Kidney tubule cell (primary cell): ENCODE results near the gene HYAL1.
A peak's percentile ranks its signal among the peaks of the same experiment; 100 is the strongest.

Experiments used
- DNase-seq: peaks from one replicate; pipeline ENCODE4 v3.0.0-alpha.2; 2018; ENCODE audit warnings: low spot score

The HYAL1 gene

DNA sequence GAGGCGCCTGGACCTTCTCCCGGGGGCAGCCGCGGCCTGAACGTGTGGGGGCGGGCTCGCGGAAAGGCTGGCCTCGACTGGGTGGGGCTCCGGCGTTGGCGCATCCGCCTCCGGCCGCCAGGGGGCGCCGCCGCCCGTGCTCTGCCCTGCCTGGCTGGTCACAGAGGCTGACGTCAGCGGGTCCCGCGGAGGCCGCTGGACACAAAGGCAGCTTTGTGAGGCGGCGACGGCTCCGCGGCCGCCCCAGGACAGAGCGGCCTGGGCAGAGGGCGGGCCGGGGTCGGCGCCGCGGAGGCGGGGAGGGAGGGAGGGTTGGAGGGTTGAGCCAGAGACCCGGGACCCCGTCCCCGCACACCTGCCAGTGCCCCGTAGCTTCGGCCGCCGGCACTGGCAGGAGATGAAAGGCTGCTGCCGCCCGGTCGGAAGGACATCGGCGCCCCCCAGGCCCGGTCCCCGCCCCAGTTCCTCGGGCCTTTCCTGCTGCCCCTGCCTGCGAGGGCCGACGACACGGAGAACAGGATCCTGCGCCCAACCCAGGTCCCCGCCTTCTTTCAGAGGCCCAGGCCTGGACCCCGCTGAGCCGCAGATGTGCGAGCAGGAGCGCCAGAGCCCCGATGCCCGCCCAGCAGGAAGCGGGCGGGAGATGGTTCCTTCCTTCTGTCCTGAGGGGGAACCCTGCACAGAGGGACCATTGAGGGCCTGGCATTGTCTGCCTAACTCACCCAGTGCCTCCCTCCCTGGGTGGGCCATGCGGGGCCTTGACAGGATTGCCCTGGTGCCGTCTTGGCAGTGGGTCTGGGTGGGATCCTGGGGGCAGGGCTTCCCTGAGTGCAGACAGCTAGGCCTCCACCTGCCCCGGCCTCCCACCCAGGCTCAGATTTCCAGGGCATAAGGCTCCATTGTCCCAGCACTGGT is 43.1 kb downstream of the HYAL1 start:
- DNase-seq, result peak; percentile 92

DNA sequence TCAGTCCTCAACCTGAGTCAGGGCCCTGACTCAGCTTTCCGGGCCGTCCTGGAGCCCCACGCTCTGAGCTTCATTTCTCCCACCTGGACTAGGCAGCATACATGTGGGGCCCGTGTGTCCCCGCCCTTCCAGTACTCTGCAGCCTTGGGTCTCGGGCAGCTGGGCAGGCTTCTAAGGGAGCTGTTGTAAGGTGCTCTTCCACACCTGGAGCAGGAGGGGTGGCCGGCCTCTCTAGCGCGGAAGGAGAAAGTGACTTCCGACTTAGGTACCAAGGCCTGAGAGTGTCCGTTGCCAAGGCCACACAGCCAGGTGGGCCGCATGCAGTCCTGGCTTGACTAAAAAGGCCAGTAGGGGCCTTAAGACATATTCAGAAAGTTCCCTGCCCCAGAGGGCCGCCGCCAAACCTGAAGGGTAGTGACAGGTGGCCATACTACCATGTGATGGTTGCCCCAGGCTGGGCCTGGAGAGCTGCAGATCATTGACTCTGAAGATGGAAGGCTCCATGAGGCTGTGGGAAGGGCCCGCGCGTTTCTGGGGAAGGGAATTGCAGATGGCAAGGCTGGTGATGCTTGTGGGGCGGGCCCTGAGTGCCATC is 43.8 kb downstream of the HYAL1 start:
- DNase-seq, result no peak

DNA sequence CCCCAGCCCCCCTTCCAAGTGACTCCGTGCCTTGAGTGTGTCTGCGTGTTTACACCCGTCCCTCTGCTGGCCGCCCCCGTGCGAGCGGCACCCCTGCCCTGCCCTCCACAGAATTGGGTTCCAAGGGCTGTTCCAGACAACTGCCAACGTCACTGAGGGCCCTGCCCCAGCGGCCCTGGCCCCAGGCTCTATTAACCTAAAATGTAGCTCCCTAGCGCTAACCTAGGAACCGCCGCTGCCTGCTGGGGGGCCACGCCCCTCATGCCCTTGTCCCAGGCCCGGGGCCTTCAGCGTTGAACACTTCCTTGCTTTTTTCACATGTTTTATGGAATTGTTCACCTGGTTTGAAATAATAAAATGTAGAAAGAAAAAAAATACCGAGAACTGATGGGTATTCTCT is 44.4 kb downstream of the HYAL1 start:
- DNase-seq, result no peak

DNA sequence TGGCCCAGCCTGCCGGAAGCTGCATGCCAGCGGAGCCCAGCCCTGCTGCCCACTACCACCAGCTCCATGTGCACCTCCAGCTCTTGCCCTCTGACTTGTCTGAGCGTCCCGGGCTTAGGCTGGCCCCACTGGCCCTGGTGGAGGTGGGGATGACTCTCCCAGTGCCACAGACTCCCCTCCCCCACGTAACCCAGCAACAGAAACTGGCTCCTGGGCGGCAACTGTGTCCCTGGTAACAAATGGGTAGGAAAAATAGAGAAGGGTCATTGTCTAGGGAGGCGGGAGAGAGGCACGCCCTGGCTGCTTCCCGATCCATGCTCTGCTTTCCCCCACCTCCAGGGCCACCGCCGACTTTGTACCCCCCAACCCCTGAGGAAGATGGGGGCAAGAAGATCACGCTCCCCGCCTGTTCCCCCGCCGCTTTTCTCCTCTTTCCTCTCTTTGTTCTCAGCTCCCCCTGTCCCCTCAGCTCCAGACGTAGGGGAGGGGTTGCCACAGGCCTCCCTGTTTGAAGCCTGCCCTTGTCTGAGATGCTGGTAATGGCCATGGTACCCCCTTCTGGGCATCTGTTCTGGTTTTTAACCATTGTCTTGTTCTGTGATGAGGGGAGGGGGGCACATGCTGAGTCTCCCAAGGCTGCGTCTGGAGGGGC is 45.2 kb downstream of the HYAL1 start:
- no peak for DNase-seq

DNA sequence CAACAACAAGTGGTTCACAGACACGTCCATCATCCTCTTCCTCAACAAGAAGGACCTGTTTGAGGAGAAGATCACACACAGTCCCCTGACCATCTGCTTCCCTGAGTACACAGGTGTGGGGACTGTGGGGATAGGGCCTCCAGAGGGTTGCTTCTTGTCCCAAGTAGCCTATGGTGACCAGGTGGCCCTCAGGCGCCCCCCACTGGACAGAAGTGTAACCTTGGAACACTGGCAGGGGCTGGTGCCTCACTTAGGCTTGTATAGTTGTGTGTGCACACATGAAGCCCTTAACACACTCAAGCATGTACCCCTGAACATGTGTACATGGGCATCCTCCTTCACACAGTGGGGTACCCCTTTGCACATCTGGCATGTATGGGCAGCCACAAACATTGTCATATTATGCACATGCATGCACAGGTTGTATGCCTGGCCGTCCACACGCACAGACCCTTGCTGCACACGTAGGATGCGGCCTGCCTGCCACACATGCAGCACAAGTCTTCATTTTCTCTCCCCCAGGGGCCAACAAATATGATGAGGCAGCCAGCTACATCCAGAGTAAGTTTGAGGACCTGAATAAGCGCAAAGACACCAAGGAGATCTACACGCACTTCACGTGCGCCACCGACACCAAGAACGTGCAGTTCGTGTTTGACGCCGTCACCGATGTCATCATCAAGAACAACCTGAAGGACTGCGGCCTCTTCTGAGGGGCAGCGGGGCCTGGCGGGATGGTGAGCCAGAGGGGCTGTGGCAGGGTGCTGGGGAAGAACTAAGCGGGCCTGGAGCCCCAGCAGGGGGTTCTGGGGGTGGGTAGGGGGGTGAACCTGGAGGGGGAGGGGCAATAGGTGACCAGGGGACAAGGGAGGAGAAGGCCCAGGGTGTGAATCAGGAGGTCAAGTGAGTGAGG is 46.1 kb downstream of the HYAL1 start:
- DNase-seq, result no peak

DNA sequence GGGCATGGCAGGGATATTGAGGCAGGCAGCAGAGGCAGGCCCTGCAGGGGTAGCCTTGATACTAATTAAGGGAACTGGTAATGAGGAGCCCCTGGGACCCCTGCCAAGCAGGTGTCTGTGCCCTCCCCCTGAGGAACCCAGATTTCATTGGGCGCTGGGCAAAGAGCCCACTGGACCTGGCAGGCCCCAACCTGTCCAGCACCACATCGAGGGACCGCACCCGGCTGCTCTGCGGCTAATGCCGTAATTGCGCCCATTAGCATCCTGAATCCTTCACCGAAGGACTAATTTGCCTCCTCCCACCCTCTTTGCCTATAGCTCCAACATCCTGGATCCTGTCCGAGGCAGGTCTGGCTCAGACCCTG is 48.1 kb downstream of the HYAL1 start:
- DNase-seq, result no peak

DNA sequence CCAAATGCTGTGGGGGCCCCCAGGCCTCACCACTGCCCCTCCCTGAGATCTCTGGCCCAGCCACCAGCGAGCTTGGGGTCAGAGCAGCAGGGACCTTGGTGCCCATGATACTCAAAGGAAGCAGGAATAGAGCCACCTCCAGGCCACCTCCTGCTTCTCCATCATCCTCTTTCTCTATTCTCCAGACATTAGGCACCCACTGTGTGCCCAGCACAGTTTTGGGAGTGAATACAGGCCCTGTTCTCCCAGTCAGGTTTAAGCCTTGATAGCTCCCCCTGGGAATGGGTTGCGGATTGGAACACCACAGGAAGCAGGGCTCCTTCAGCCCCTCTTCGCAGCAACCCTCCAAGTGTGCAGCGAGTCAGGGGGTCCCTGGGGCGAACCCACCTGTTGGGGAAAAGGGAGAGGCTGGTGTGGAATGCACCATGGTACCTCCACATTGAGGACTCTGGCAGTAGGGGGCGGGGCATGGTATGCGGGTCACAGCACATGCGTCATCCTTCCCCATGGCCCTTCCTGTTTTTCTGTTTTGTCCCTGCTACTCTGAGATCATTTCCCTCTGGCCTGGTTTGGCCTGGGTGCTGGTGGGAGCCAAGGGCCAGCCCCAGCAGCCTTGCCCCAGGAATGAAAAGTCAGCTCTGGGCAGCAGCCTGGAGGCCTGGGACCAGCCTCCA is 48.7 kb downstream of the HYAL1 start:
- DNase-seq, result no peak

DNA sequence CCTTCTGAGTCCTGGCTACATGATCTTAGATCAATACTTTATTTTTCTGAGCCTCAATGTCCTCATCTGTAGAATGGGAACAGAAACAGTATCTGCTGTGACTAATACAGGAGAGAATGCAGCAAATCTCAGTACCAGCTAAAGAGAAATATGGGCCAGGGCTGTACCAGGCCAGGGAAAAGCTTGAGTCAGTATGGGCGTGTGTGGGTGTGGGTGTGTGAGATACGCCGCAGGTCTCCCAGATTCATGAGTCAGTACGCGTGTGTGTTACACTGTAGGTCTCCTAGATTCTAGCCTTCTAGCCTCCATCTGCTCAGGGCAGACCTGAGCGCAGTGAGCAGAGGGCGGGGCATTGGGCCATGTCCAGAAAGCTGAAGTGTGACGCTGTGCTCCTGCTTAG is 52.2 kb downstream of the HYAL1 start:
- peak; percentile 92 for DNase-seq

DNA sequence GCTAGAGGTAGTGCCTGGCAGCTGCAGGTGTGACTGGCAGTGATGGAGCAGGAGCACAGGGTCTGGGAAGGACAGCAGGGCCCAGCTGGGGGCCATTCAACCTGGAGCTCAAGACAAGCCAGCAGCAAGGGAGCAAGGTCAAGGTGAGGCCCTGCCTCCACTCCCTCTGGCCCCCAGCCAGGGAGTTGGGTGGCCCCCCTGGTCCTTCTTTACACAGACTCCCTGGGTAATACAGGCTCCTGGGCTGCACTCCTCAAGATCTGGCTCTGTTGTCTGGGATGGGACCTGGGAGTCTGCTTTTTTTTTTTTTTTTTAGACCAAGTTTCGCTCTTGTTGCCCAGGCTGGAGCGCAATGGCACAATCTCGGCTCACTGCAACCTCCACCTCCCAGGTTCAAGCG is 52.9 kb downstream of the HYAL1 start:
- DNase-seq, result no peak
